Liver (tissue), 3 donors: ENCODE results near the gene IL31RA.

Experiments used
- GABPA ChIP-seq, 2 donors: IDR thresholded peaks in 1 of 2; conservative IDR thresholded peaks in 1 of 2; 2 replicates each; pipeline ENCODE4 v1.6.1; 2016; ENCODE audit warnings: antibody characterized with exemption in 2 of 2, mild to moderate bottlenecking in 1 of 2, moderate library complexity in 1 of 2
- TAF1 ChIP-seq: conservative IDR thresholded peaks from 2 replicates; pipeline ENCODE4 v1.6.1; 2016; ENCODE audit warnings: antibody characterized with exemption, mild to moderate bottlenecking
- TF ChIP-seq, protein P1 (sequence below): fragments of 150-350 bp; IDR thresholded peaks from 2 replicates; pipeline ENCODE4 v1.5.1; 2017; ENCODE audit warnings: improper control_type of control experiment, low read depth, low read length; ENCODE audit not compliant: missing input control
- TF ChIP-seq, protein P2 (sequence below): IDR thresholded peaks from 2 replicates; pipeline ENCODE4 v1.6.1; 2016; ENCODE audit warnings: antibody characterized with exemption, mild to moderate bottlenecking
- TF ChIP-seq, protein P3 (sequence below): IDR thresholded peaks from 2 replicates; pipeline ENCODE4 v1.6.1; 2016; ENCODE audit warnings: antibody characterized with exemption
- donor health status: healthy.
- donor health status: healthy.

DNA sequence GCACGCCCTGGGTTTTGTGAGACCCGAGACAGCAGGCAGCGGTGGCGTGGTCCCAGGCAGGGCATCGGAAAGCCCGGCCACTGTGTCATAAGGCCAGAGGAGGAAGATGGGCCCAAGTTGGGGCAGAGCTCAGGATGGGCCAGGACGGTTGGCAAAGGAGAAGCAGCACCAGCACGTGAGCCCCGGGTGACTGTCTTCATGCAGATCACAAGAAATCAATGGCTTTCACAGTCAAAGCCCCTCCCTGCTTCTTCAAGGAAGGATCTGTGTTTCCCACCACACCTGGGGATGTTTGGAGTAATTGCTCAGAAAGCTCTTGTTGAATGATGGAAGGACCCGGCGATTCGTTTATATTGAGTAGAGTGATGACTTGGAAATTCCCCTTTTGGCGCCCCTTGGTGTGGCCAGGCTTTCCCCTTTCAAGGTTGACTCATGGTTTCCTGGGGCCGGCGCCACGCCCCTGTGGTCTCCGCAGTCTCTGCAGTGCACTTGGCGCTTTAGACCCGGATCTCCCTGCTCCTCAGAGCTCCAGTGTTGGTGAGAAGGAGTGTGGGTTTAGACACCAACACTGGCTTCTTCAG lies 52.1 kb downstream of the IL31RA start:
- TF ChIP-seq, protein P1, sequence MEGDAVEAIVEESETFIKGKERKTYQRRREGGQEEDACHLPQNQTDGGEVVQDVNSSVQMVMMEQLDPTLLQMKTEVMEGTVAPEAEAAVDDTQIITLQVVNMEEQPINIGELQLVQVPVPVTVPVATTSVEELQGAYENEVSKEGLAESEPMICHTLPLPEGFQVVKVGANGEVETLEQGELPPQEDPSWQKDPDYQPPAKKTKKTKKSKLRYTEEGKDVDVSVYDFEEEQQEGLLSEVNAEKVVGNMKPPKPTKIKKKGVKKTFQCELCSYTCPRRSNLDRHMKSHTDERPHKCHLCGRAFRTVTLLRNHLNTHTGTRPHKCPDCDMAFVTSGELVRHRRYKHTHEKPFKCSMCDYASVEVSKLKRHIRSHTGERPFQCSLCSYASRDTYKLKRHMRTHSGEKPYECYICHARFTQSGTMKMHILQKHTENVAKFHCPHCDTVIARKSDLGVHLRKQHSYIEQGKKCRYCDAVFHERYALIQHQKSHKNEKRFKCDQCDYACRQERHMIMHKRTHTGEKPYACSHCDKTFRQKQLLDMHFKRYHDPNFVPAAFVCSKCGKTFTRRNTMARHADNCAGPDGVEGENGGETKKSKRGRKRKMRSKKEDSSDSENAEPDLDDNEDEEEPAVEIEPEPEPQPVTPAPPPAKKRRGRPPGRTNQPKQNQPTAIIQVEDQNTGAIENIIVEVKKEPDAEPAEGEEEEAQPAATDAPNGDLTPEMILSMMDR = no peak
- TF ChIP-seq TAF1 = no peak
- no peak for TF ChIP-seq GABPA (IDR thresholded peaks at IDR 0.05 in 1 of 2, conservative IDR thresholded peaks at IDR 0.05 in 1 of 2)
- TF ChIP-seq, protein P2, sequence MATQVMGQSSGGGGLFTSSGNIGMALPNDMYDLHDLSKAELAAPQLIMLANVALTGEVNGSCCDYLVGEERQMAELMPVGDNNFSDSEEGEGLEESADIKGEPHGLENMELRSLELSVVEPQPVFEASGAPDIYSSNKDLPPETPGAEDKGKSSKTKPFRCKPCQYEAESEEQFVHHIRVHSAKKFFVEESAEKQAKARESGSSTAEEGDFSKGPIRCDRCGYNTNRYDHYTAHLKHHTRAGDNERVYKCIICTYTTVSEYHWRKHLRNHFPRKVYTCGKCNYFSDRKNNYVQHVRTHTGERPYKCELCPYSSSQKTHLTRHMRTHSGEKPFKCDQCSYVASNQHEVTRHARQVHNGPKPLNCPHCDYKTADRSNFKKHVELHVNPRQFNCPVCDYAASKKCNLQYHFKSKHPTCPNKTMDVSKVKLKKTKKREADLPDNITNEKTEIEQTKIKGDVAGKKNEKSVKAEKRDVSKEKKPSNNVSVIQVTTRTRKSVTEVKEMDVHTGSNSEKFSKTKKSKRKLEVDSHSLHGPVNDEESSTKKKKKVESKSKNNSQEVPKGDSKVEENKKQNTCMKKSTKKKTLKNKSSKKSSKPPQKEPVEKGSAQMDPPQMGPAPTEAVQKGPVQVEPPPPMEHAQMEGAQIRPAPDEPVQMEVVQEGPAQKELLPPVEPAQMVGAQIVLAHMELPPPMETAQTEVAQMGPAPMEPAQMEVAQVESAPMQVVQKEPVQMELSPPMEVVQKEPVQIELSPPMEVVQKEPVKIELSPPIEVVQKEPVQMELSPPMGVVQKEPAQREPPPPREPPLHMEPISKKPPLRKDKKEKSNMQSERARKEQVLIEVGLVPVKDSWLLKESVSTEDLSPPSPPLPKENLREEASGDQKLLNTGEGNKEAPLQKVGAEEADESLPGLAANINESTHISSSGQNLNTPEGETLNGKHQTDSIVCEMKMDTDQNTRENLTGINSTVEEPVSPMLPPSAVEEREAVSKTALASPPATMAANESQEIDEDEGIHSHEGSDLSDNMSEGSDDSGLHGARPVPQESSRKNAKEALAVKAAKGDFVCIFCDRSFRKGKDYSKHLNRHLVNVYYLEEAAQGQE = no peak
- TF ChIP-seq, protein P3, sequence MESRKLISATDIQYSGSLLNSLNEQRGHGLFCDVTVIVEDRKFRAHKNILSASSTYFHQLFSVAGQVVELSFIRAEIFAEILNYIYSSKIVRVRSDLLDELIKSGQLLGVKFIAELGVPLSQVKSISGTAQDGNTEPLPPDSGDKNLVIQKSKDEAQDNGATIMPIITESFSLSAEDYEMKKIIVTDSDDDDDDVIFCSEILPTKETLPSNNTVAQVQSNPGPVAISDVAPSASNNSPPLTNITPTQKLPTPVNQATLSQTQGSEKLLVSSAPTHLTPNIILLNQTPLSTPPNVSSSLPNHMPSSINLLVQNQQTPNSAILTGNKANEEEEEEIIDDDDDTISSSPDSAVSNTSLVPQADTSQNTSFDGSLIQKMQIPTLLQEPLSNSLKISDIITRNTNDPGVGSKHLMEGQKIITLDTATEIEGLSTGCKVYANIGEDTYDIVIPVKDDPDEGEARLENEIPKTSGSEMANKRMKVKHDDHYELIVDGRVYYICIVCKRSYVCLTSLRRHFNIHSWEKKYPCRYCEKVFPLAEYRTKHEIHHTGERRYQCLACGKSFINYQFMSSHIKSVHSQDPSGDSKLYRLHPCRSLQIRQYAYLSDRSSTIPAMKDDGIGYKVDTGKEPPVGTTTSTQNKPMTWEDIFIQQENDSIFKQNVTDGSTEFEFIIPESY = no peak
